Activated CD4-positive, alpha-beta T cell treated with anti-CD3 and anti-CD28 coated beads, Interleukin-2, amount 10 ng/mL, durations not matched to agents 7 days and 5 days (primary cell): ENCODE results near the gene AEBP2. TPM values are rescaled to one million over a fixed set of nuclear protein-coding genes. Genes with fewer than 3 reads are reported as not detected.

Source experiments
- CTCF ChIA-PET: fragments of 350-600 bp; sonication (Branson Sonifier 250); formaldehyde crosslinking; loops from one replicate; lab custom pipeline; 2021; ENCODE audit warnings: antibody characterized with exemption; lab: Charles Lee
- POLR2A ChIA-PET: fragments of 350-600 bp; sonication (Branson Sonifier 250); formaldehyde crosslinking; loops from one replicate; lab custom pipeline; 2021; ENCODE audit warnings: antibody characterized with exemption; lab: Charles Lee
- DNase-seq: peaks from one replicate; pipeline ENCODE4 v3.0.0-alpha.2; 2020
- H3K27ac Mint-ChIP-seq: one replicate; pipeline ENCODE4 v1.8.0; 2021; ENCODE audit warnings: mild to moderate bottlenecking, moderate library complexity, mixed read lengths
- H3K27me3 Mint-ChIP-seq: one replicate; pipeline ENCODE4 v1.8.0; 2021; ENCODE audit warnings: mixed read lengths
- H3K36me3 Mint-ChIP-seq: one replicate; pipeline ENCODE4 v1.8.0; 2021; ENCODE audit warnings: low read depth, mixed read lengths
- H3K4me1 Mint-ChIP-seq: one replicate; pipeline ENCODE4 v1.8.0; 2021; ENCODE audit warnings: mixed read lengths
- H3K4me3 Mint-ChIP-seq: one replicate; pipeline ENCODE4 v1.8.0; 2021; ENCODE audit warnings: mild to moderate bottlenecking, moderate library complexity, mixed read lengths
- H3K9me3 Mint-ChIP-seq: one replicate; pipeline ENCODE4 v1.8.0; 2021; ENCODE audit warnings: mixed read lengths
- total RNA-seq, 2 experiments: library from RNA; stranded (reverse); gene quantifications; one replicate each; pipeline ENCODE4 v1.2.3, GENCODE V29; 2021

Gene AEBP2
- total RNA-seq, 2 experiments from 2014 or later: 45.8 to 49.1 TPM

- POLR2A ChIA-PET: no interaction called here
- peak overlapping the region; percentile 89 for H3K27ac Mint-ChIP-seq
- H3K4me3 Mint-ChIP-seq: peak overlapping the region; percentile 62
These were observed 113.9 kb downstream of the AEBP2 start for GRCh38 chr12:19553175-19553574.

GRCh38 chr12:19561411-19561961 is 122.2 kb downstream of the AEBP2 start:
- Mint-ChIP-seq H3K36me3 (peaks cover 8% of the 10 kb centered on the region), H3K27ac (no peak overlapping the region), H3K9me3 (peaks cover 10% of the 10 kb centered on the region), H3K27me3 (no peaks in the 10 kb centered on the region), H3K4me3 (no peak overlapping the region), H3K4me1 (peaks cover 8% of the 10 kb centered on the region)
- CTCF ChIA-PET: no interaction called here
- no peak for DNase-seq
- POLR2A ChIA-PET: no interaction called here

More at GRCh38 chr12:19553175-19553574, 113.9 kb downstream of the AEBP2 start:
- no peaks in the 10 kb centered on the region for H3K27me3 Mint-ChIP-seq
- CTCF ChIA-PET: interaction anchor here (0.6 to 1.0 kb wide), 3 partner anchors 10 to 55 kb away, joined by 3 read pairs; no protein-coding TSS in a partner anchor
- DNase-seq: no peak
- peaks cover 4% of the 10 kb centered on the region for H3K9me3 Mint-ChIP-seq
- H3K36me3 Mint-ChIP-seq: peaks cover 6% of the 10 kb centered on the region
- peaks cover 23% of the 10 kb centered on the region for H3K4me1 Mint-ChIP-seq
